A549 (cell line): ENCODE measurements around the gene PHTF2.

Experiments
- BCL3 ChIP-seq: fragments of >200 bp; sonication (Bioruptor Twin); formaldehyde crosslinking; IDR thresholded peaks from 3 replicates; pipeline ENCODE4 v1.6.1; 2016
- CTCF ChIP-seq: fragments of >200 bp; sonication (Bioruptor Twin); formaldehyde crosslinking; IDR thresholded peaks from 3 replicates; pipeline ENCODE4 v1.5.1; 2016
- EP300 ChIP-seq, 2 experiments: fragments of >200 bp; sonication (Bioruptor Twin); formaldehyde crosslinking; IDR thresholded peaks; 2 replicates in 1 of 2; 3 replicates in 1 of 2; pipeline ENCODE4 v1.6.1; 2016 to 2017
- RNF2 ChIP-seq: fragments of 200-600 bp; sonication (generic); IDR thresholded peaks from 2 replicates; pipeline ENCODE4 v1.6.1; 2016; ENCODE audit warnings: low read depth, mild to moderate bottlenecking, antibody characterized with exemption, moderate library complexity, borderline replicate concordance
- USF2 ChIP-seq: fragments of 450-650 bp; IDR thresholded peaks from 2 replicates; pipeline ENCODE4 v1.6.1; 2014; ENCODE audit warnings: antibody characterized with exemption

DNA sequence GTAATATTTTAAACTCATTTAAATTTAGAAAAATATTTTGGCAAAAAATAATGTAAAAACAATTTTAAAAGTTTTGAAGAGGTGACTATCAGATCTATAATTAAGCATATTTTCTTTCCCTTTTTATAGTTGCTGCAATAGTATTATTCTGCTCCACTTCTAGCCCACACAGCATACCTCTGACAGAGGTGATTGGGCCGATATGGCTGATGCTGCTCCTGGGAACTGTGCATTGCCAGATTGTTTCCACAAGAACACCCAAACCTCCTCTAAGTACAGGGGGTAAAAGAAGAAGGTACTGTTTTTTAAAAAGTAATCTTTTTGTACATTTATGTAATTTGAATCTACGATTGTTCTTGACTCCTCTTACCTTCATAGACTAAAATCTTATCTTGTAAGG is 110.1 kb downstream of the PHTF2 start:
- TF ChIP-seq CTCF (no peak), EP300 (IDR thresholded peaks at IDR 0.05) (no peak), BCL3 (no peak), USF2 (no peak), RNF2 (no peak)
